ENCODE results near the gene KLHL3. TPM values are rescaled to one million over a fixed set of nuclear protein-coding genes. Genes with fewer than 3 reads are reported as not detected.

KLHL3 gene
- total and polyA plus RNA-seq, 4 donors: 0.91 to 8.8 (median 3.7) TPM

- Histone ChIP-seq H3K27me3 (ENCODE audit: control insufficient read depth in 4 of 4, insufficient read depth in 4 of 4, low read length in 3 of 4) (no peaks in the 10 kb centered on the region), H3K4me3 (ENCODE audit: low read depth in 1 of 3, low read length in 3 of 3) (no peak overlapping the region), H3K4me1 (ENCODE audit: control insufficient read depth in 4 of 4, insufficient read depth in 4 of 4, low read length in 3 of 4) (peaks cover 0 to 4% (median under 1%) of the 10 kb centered on the region in 4 donors), H3K36me3 (ENCODE audit: control insufficient read depth in 4 of 4, insufficient read depth in 3 of 4, low read depth in 1 of 4, low read length in 3 of 4) (no peaks in the 10 kb centered on the region), H3K9ac (ENCODE audit: low read depth in 1 of 2, low read length in 2 of 2) (no peak overlapping the region), H3K27ac (ENCODE audit: low read depth in 1 of 2, low read length in 2 of 2) (no peak overlapping the region), H3K9me3 (ENCODE audit: control insufficient read depth in 4 of 4, low read length in 3 of 4) (no peaks in the 10 kb centered on the region)
- 67% methylated on average over 6 of the region's 6 CpGs for WGBS
- TF ChIP-seq, protein P1, sequence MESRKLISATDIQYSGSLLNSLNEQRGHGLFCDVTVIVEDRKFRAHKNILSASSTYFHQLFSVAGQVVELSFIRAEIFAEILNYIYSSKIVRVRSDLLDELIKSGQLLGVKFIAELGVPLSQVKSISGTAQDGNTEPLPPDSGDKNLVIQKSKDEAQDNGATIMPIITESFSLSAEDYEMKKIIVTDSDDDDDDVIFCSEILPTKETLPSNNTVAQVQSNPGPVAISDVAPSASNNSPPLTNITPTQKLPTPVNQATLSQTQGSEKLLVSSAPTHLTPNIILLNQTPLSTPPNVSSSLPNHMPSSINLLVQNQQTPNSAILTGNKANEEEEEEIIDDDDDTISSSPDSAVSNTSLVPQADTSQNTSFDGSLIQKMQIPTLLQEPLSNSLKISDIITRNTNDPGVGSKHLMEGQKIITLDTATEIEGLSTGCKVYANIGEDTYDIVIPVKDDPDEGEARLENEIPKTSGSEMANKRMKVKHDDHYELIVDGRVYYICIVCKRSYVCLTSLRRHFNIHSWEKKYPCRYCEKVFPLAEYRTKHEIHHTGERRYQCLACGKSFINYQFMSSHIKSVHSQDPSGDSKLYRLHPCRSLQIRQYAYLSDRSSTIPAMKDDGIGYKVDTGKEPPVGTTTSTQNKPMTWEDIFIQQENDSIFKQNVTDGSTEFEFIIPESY (IDR thresholded peaks at IDR 0.05): no peak
- no peak for TF ChIP-seq RAD21 (IDR thresholded peaks at IDR 0.05)
- no peak for TF ChIP-seq HNF4G (IDR thresholded peaks at IDR 0.05)
- TF ChIP-seq RXRA (IDR thresholded peaks at IDR 0.05): no peak
- no peak for TF ChIP-seq FOXA2 (IDR thresholded peaks at IDR 0.05)
- TF ChIP-seq, protein P2, sequence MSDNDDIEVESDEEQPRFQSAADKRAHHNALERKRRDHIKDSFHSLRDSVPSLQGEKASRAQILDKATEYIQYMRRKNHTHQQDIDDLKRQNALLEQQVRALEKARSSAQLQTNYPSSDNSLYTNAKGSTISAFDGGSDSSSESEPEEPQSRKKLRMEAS (IDR thresholded peaks at IDR 0.05): no peak
- no peak for DNase-seq (ENCODE audit: low spot score)
These were observed 22.9 kb upstream of the KLHL3 start for GRCh38 chr5:137758715-137759306.

DNA sequence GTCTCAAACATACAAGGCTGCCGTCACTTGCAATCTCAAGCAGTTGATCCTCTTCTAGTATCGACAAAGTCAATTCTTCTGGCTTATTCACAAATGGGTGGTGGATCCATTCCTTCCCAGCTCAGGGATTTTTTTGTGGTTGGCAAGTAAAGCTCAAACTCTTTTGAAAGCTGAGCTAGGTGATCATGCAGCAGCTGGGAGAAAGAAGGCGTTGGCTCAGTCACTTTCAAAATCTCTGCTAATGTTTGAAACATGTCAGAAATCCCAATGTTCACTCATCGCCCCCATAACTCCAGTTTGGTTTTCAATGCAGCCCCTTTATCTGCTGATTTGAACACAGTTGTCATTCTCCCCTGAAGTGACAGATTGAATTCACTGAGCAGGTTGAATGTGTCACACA, 22.2 kb upstream of the KLHL3 start:
- WGBS: 93% methylated on average over 4 of the region's 4 CpGs
- peaks cover 0 to 4% (median under 1%) of the 10 kb centered on the region in 4 donors for H3K4me1 ChIP-seq (ENCODE audit: control insufficient read depth in 4 of 4, insufficient read depth in 4 of 4, low read length in 3 of 4)
- TF ChIP-seq HNF4G (IDR thresholded peaks at IDR 0.05): no peak
- no peak for TF ChIP-seq YY1 (IDR thresholded peaks at IDR 0.05)
- TF ChIP-seq, protein P3, sequence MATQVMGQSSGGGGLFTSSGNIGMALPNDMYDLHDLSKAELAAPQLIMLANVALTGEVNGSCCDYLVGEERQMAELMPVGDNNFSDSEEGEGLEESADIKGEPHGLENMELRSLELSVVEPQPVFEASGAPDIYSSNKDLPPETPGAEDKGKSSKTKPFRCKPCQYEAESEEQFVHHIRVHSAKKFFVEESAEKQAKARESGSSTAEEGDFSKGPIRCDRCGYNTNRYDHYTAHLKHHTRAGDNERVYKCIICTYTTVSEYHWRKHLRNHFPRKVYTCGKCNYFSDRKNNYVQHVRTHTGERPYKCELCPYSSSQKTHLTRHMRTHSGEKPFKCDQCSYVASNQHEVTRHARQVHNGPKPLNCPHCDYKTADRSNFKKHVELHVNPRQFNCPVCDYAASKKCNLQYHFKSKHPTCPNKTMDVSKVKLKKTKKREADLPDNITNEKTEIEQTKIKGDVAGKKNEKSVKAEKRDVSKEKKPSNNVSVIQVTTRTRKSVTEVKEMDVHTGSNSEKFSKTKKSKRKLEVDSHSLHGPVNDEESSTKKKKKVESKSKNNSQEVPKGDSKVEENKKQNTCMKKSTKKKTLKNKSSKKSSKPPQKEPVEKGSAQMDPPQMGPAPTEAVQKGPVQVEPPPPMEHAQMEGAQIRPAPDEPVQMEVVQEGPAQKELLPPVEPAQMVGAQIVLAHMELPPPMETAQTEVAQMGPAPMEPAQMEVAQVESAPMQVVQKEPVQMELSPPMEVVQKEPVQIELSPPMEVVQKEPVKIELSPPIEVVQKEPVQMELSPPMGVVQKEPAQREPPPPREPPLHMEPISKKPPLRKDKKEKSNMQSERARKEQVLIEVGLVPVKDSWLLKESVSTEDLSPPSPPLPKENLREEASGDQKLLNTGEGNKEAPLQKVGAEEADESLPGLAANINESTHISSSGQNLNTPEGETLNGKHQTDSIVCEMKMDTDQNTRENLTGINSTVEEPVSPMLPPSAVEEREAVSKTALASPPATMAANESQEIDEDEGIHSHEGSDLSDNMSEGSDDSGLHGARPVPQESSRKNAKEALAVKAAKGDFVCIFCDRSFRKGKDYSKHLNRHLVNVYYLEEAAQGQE (IDR thresholded peaks at IDR 0.05): no peak
- no peak for TF ChIP-seq TAF1 (conservative IDR thresholded peaks at IDR 0.05)
- TF ChIP-seq, protein P2 (IDR thresholded peaks at IDR 0.05): no peak
- TF ChIP-seq, protein P4, sequence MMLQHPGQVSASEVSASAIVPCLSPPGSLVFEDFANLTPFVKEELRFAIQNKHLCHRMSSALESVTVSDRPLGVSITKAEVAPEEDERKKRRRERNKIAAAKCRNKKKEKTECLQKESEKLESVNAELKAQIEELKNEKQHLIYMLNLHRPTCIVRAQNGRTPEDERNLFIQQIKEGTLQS (IDR thresholded peaks at IDR 0.05): no peak

GRCh38 chr5:137757634-137758033, 21.7 kb upstream of the KLHL3 start:
- no peaks in the 10 kb centered on the region for H3K9me3 ChIP-seq (ENCODE audit: control insufficient read depth in 4 of 4, low read length in 3 of 4)
- H3K27ac ChIP-seq (ENCODE audit: low read depth in 1 of 2, low read length in 2 of 2): no peak overlapping the region
- no peaks in the 10 kb centered on the region for H3K36me3 ChIP-seq (ENCODE audit: control insufficient read depth in 4 of 4, insufficient read depth in 3 of 4, low read depth in 1 of 4, low read length in 3 of 4)
- DNase-seq (ENCODE audit: low spot score): no peak
- no peak overlapping the region for H3K9ac ChIP-seq (ENCODE audit: low read depth in 1 of 2, low read length in 2 of 2)
- H3K27me3 ChIP-seq (ENCODE audit: control insufficient read depth in 4 of 4, insufficient read depth in 4 of 4, low read length in 3 of 4): no peaks in the 10 kb centered on the region
- TF ChIP-seq CTCF (IDR thresholded peaks at IDR 0.05; ENCODE audit: low read depth, low read length, missing input control): no peak
- WGBS: 95% methylated on average over 5 of the region's 5 CpGs
- no peak overlapping the region for H3K4me3 ChIP-seq (ENCODE audit: low read depth in 1 of 3, low read length in 3 of 3)
- H3K4me1 ChIP-seq (ENCODE audit: control insufficient read depth in 4 of 4, insufficient read depth in 4 of 4, low read length in 3 of 4): peaks cover 0 to 4% (median under 1%) of the 10 kb centered on the region in 4 donors

More for the DNA sequence above, 22.2 kb upstream of the KLHL3 start:
- no peak overlapping the region for H3K4me3 ChIP-seq (ENCODE audit: low read depth in 1 of 3, low read length in 3 of 3)
- no peaks in the 10 kb centered on the region for H3K27me3 ChIP-seq (ENCODE audit: control insufficient read depth in 4 of 4, insufficient read depth in 4 of 4, low read length in 3 of 4)
- H3K9ac ChIP-seq (ENCODE audit: low read depth in 1 of 2, low read length in 2 of 2): no peak overlapping the region
- H3K36me3 ChIP-seq (ENCODE audit: control insufficient read depth in 4 of 4, insufficient read depth in 3 of 4, low read depth in 1 of 4, low read length in 3 of 4): no peaks in the 10 kb centered on the region
- no peaks in the 10 kb centered on the region for H3K9me3 ChIP-seq (ENCODE audit: control insufficient read depth in 4 of 4, low read length in 3 of 4)
- no peak for DNase-seq (ENCODE audit: low spot score)
- no peak overlapping the region for H3K27ac ChIP-seq (ENCODE audit: low read depth in 1 of 2, low read length in 2 of 2)

All from liver (tissue), 9 donors.